H1 (cell line): ENCODE results near the gene RGS14. TPM values are rescaled to one million over a fixed set of nuclear protein-coding genes. Genes with fewer than 3 reads are reported as not detected.

Experiments used
- CTCF ChIA-PET: fragments of 300-600 bp; sonication (Branson Sonifier 250); formaldehyde crosslinking; loops from one replicate; lab custom pipeline; 2021; ENCODE audit not compliant: partially characterized antibody; lab: Charles Lee
- POLR2A ChIA-PET: fragments of 300-600 bp; sonication (Branson Sonifier 250); formaldehyde crosslinking; loops from one replicate; lab custom pipeline; 2021; ENCODE audit warnings: inconsistent platforms; ENCODE audit not compliant: partially characterized antibody; lab: Charles Lee
- DNase-seq, 2 experiments: peaks; one replicate each; pipeline versions ENCODE4 v3.0.0 to v3.0.0-alpha.2; 2010 to 2022; ENCODE audit warnings: low spot score in 2 of 2, low read depth in 1 of 2, mixed read lengths in 1 of 2
- FAIRE-seq: peaks from 2 replicates; lab custom pipeline; 2011; peaks lifted over from hg19 to GRCh38; lab: Jason Lieb, UNC
- H2AFZ ChIP-seq: 2 replicates; pipeline ENCODE4 v1.8.1; 2012; ENCODE audit warnings: low read length, inconsistent platforms
- H2AK5ac ChIP-seq: 2 replicates; pipeline ENCODE4 v1.6.1; 2013; ENCODE audit warnings: low read depth, low read length
- H2BK120ac ChIP-seq: replicated peaks from 2 replicates; pipeline ENCODE3; 2013; ENCODE audit warnings: low read depth, low read length, inconsistent platforms
- H2BK12ac ChIP-seq: 2 replicates; pipeline ENCODE4 v1.6.1; 2013; ENCODE audit warnings: low read depth, low read length
- H2BK15ac ChIP-seq: 2 replicates; pipeline ENCODE4 v1.6.1; 2013; ENCODE audit warnings: low read length
- H2BK20ac ChIP-seq: 2 replicates; pipeline ENCODE4 v1.6.1; 2013; ENCODE audit warnings: low read length
- H2BK5ac ChIP-seq: 2 replicates; pipeline ENCODE4 v1.6.1; 2013; ENCODE audit warnings: low read depth, low read length
- H3K14ac ChIP-seq: 2 replicates; pipeline ENCODE4 v1.6.1; 2013; ENCODE audit warnings: inconsistent platforms; ENCODE audit not compliant: insufficient read length
- H3K18ac ChIP-seq: 2 replicates; pipeline ENCODE4 v1.6.1; 2013; ENCODE audit warnings: low read length; ENCODE audit errors: extremely low read depth
- H3K23ac ChIP-seq: 2 replicates; pipeline ENCODE4 v1.6.1; 2013; ENCODE audit warnings: inconsistent platforms; ENCODE audit not compliant: insufficient read length
- H3K23me2 ChIP-seq: 2 replicates; pipeline ENCODE4 v1.6.1; 2013; ENCODE audit warnings: low read depth, low read length
- H3K27ac ChIP-seq: 2 replicates; pipeline ENCODE4 v1.6.1; 2011; ENCODE audit warnings: low read depth, low read length, inconsistent platforms
- H3K27me3 ChIP-seq, 4 experiments: replicated peaks in 1 of 4; 1 replicate in 1 of 4; 2 replicates in 3 of 4; pipeline versions ENCODE4 v1.6.1 to v1.8.1; 2011 to 2013; ENCODE audit warnings: low read length in 3 of 4, mild to moderate bottlenecking in 3 of 4, inconsistent platforms in 2 of 4, mixed read lengths in 2 of 4, moderate library complexity in 1 of 4; ENCODE audit not compliant: control insufficient read depth in 3 of 4, insufficient read depth in 3 of 4; ENCODE audit errors: extremely low read depth in 1 of 4
- H3K36me3 ChIP-seq, 4 experiments: 2 replicates each; pipeline versions ENCODE4 v1.6.1 to v1.8.1; 2011 to 2013; ENCODE audit warnings: mild to moderate bottlenecking in 4 of 4, low read length in 3 of 4, moderate library complexity in 2 of 4, control low read depth in 1 of 4, inconsistent platforms in 1 of 4; ENCODE audit not compliant: insufficient read depth in 4 of 4, control insufficient read depth in 2 of 4
- H3K4ac ChIP-seq: replicated peaks from 2 replicates; pipeline ENCODE3; 2013; ENCODE audit warnings: low read length, low read depth, mixed read lengths, inconsistent platforms; ENCODE audit not compliant: insufficient read length
- H3K4me1 ChIP-seq, 4 experiments: replicated peaks in 1 of 4; 1 replicate in 1 of 4; 2 replicates in 3 of 4; pipeline versions ENCODE4 v1.6.1 to v1.8.1; 2011 to 2013; ENCODE audit warnings: low read length in 3 of 4, inconsistent platforms in 2 of 4, mixed read lengths in 1 of 4; ENCODE audit not compliant: insufficient read depth in 4 of 4, control insufficient read depth in 3 of 4
- H3K4me2 ChIP-seq, 2 experiments: 2 replicates each; pipeline versions ENCODE4 v1.6.1 to v1.8.1; 2011 to 2013; ENCODE audit warnings: low read depth in 2 of 2, low read length in 2 of 2, control low read depth in 1 of 2, inconsistent platforms in 1 of 2, mild to moderate bottlenecking in 1 of 2; ENCODE audit not compliant: insufficient read depth in 1 of 2
- H3K4me3 ChIP-seq, 4 experiments: fragments of 200-600, 300-600 bp in 1 of 4; sonication (generic), shearing (Covaris generic), sonication (Bioruptor Twin) in 1 of 4; 2 replicates each; pipeline versions ENCODE4 v1.5.1 to v1.8.1; 2011 to 2016; ENCODE audit warnings: low read length in 4 of 4, low read depth in 3 of 4, control low read depth in 2 of 4, inconsistent platforms in 2 of 4, mild to moderate bottlenecking in 2 of 4, mixed read lengths in 1 of 4, moderate library complexity in 1 of 4; ENCODE audit not compliant: insufficient read depth in 2 of 4; ENCODE audit errors: extremely low read depth in 1 of 4
- H3K56ac ChIP-seq: replicated peaks from 2 replicates; pipeline ENCODE3; 2013; ENCODE audit warnings: low read depth, mild to moderate bottlenecking, mixed read lengths, low read length, inconsistent platforms; ENCODE audit not compliant: insufficient read length
- H3K79me1 ChIP-seq: 2 replicates; pipeline ENCODE4 v1.6.1; 2013; ENCODE audit warnings: low read depth, low read length, control low read depth
- H3K79me2 ChIP-seq, 2 experiments: 2 replicates each; pipeline versions ENCODE4 v1.6.1 to v1.8.1; 2012 to 2013; ENCODE audit warnings: low read length in 2 of 2, mild to moderate bottlenecking in 2 of 2, inconsistent platforms in 1 of 2; ENCODE audit not compliant: insufficient read depth in 2 of 2, control insufficient read depth in 1 of 2
- H3K9ac ChIP-seq, 4 experiments: replicated peaks in 1 of 4; 1 replicate in 1 of 4; 2 replicates in 3 of 4; pipeline versions ENCODE4 v1.6.1 to v1.8.1; 2011 to 2013; ENCODE audit warnings: low read depth in 3 of 4, low read length in 3 of 4, control low read depth in 2 of 4, mild to moderate bottlenecking in 2 of 4, moderate library complexity in 2 of 4, inconsistent platforms in 1 of 4; ENCODE audit errors: extremely low read depth in 1 of 4
- H3K9me3 ChIP-seq, 2 experiments: 2 replicates each; pipeline versions ENCODE4 v1.6.1 to v1.8.1; 2012 to 2013; ENCODE audit warnings: mild to moderate bottlenecking in 2 of 2, moderate library complexity in 2 of 2, control low read depth in 1 of 2, inconsistent platforms in 1 of 2, low read depth in 1 of 2, low read length in 1 of 2, mixed read lengths in 1 of 2; ENCODE audit not compliant: insufficient read depth in 2 of 2
- H4K20me1 ChIP-seq, 2 experiments: replicated peaks in 1 of 2; 2 replicates each; pipeline versions ENCODE3 to v1.8.1; 2011 to 2013; ENCODE audit warnings: inconsistent platforms in 2 of 2, low read length in 2 of 2, mild to moderate bottlenecking in 1 of 2; ENCODE audit not compliant: insufficient read depth in 2 of 2, control insufficient read depth in 1 of 2
- H4K5ac ChIP-seq: 2 replicates; pipeline ENCODE4 v1.6.1; 2013; ENCODE audit warnings: low read length, low read depth, mixed read lengths, inconsistent platforms; ENCODE audit not compliant: insufficient read length
- H4K8ac ChIP-seq: 2 replicates; pipeline ENCODE4 v1.8.0; 2013; ENCODE audit warnings: mild to moderate bottlenecking, moderate library complexity, low read length, inconsistent platforms; ENCODE audit not compliant: insufficient read depth; ENCODE audit errors: extremely low read depth
- H4K91ac ChIP-seq: replicated peaks from 2 replicates; pipeline ENCODE3; 2013; ENCODE audit warnings: low read length, mixed read lengths, inconsistent platforms; ENCODE audit not compliant: insufficient read length
- WGBS, 2 experiments: shearing (Covaris generic) in 1 of 2; methylation state at CpG; one replicate each; pipeline versions ENCODE4 v1.1.6 to v1.1.7; 2013 to 2015; ENCODE audit warnings: low lambda C conversion rate in 2 of 2, mixed read lengths in 2 of 2, inconsistent platforms in 1 of 2, low coverage in 1 of 2, missing lambda C conversion rate in 1 of 2; ENCODE audit not compliant: insufficient replicate concordance in 2 of 2, insufficient coverage in 1 of 2, insufficient read length in 1 of 2; ENCODE audit errors: extremely low coverage in 1 of 2, missing lambda C conversion rate in 1 of 2; 5-methylcytosine and 5-hydroxymethylcytosine counted together
- polyA plus RNA-seq, 7 experiments: library from polyadenylated mRNA; depleted of rRNA in 3 of 7; stranded (reverse) in 5 of 7; unstranded in 2 of 7; fragments of >200 nt in 5 of 7; fragments of 200-250 nt in 2 of 7; gene quantifications; 1 replicate in 5 of 7; 2 replicates in 1 of 7; 4 replicates in 1 of 7; pipeline versions ENCODE4 v1.2.1 to v1.2.3, GENCODE V29; 2011 to 2013; ENCODE audit warnings: missing spikeins in 2 of 7, mixed read lengths in 2 of 7
- total RNA-seq: library from RNA; stranded (reverse); fragmentation: NEBNext Ultra II Directional; extraction: Animal tissue kit (Norgen Biotek cat#: 25700); gene quantifications from 2 replicates; pipeline ENCODE4 v1.2.1, GENCODE V29; 2021

The RGS14 gene
- total and polyA plus RNA-seq, 2 of the 8 experiments (the other 6 are each of a cell fraction or from before 2014, with no cell fraction given), result 24.4 to 46.1 TPM

DNA sequence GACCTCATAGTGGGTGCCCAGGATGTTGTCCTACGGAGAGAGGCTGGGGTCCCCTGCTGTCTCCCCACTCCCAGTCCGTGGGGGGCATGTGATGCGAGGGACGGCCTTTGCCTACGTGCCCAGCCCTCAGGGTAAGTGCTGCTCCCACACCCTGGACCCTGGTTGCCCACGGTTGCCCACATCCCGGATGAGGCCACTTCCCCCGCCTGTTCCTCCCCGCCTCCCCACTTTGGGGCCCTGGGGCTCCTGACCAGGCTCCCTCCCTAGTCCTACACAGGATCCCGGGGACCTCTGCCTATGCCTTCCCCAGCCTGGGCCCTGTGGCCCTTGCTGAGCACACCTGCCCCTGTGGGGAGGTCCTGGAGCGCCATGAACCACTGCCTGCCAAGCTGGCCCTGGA, 28.0 kb downstream of the RGS14 start:
- no peak overlapping the region for H4K5ac ChIP-seq
- no peak overlapping the region for H2AK5ac ChIP-seq
- H3K23me2 ChIP-seq, result no peaks in the 10 kb centered on the region
- H3K27ac ChIP-seq, result no peak overlapping the region
- POLR2A ChIA-PET, result interaction anchor here (0.6 to 6.0 kb wide), 5 partner anchors 10 to 69 kb away, joined by 3 to 49 read pairs (median 3); partner anchors contain the start of gene PRR7
- no peak for DNase-seq
- H3K9me3 ChIP-seq, result no peaks in the 10 kb centered on the region
- H2BK5ac ChIP-seq, result no peak overlapping the region
- no peak overlapping the region for H4K91ac ChIP-seq
- no peak overlapping the region for H3K4me3 ChIP-seq
- H3K79me1 ChIP-seq, result no peaks in the 10 kb centered on the region
- H2BK20ac ChIP-seq, result no peak overlapping the region
- CTCF ChIA-PET, result interaction anchor here (0.6 to 18.7 kb wide), 9 partner anchors 13 to 76 kb away, joined by 3 to 430 read pairs (median 3); partner anchors contain the start of genes GRK6 and PRR7
- H3K23ac ChIP-seq, result no peak overlapping the region
- H3K27me3 ChIP-seq, result peaks cover 0 to 19% (median 9%) of the 10 kb centered on the region in 4 experiments; a peak in 6 of 7 replicates
- H2BK15ac ChIP-seq, result no peak overlapping the region
- peaks cover 0 to 7% (median 3%) of the 10 kb centered on the region in 4 experiments; a peak in 5 of 7 replicates for H3K4me1 ChIP-seq
- H4K20me1 ChIP-seq, result no peaks in the 10 kb centered on the region
- no peak overlapping the region for H3K9ac ChIP-seq
- H3K79me2 ChIP-seq, result no peaks in the 10 kb centered on the region
- H3K4ac ChIP-seq, result no peak overlapping the region
- H3K14ac ChIP-seq, result no peak overlapping the region
- no peak overlapping the region for H3K18ac ChIP-seq
- no peak overlapping the region for H2BK12ac ChIP-seq
- no peaks in the 10 kb centered on the region for H3K36me3 ChIP-seq
- no peak overlapping the region for H2AFZ ChIP-seq
- no peak overlapping the region for H4K8ac ChIP-seq
- no peak for FAIRE-seq
- no peak overlapping the region for H3K4me2 ChIP-seq
- H2BK120ac ChIP-seq, result no peak overlapping the region
- no peak overlapping the region for H3K56ac ChIP-seq
- 93% methylated on average over 3 of the region's 11 CpGs; no CpG with 5 or more reads in 1 of the 2 experiments for WGBS, 2 experiments
